Esophagus (tissue), 2 donors: ENCODE results near the gene ZNF521. TPM values are rescaled to one million over a fixed set of nuclear protein-coding genes. Genes with fewer than 3 reads are reported as not detected.

ENCODE experiments used
- H3K27ac ChIP-seq, 2 donors: one replicate each; pipeline ENCODE4 v1.5.1; 2013; ENCODE audit warnings: low read depth in 2 of 2, mild to moderate bottlenecking in 2 of 2, inconsistent platforms in 1 of 2, low read length in 1 of 2, moderate library complexity in 1 of 2
- H3K27me3 ChIP-seq, 2 donors: one replicate each; pipeline ENCODE4 v1.6.1; 2013; ENCODE audit warnings: low read length in 2 of 2, control low read depth in 1 of 2, mild to moderate bottlenecking in 1 of 2; ENCODE audit not compliant: insufficient read depth in 2 of 2, control insufficient read depth in 1 of 2
- H3K36me3 ChIP-seq, 2 donors: one replicate each; pipeline ENCODE4 v1.6.1; 2013; ENCODE audit warnings: low read length in 1 of 2; ENCODE audit not compliant: control insufficient read depth in 2 of 2, insufficient read depth in 2 of 2
- H3K4me1 ChIP-seq, 2 donors: one replicate each; pipeline ENCODE4 v1.6.1; 2013; ENCODE audit warnings: low read length in 1 of 2; ENCODE audit not compliant: control insufficient read depth in 2 of 2, insufficient read depth in 2 of 2
- H3K4me3 ChIP-seq, 2 donors: one replicate each; pipeline ENCODE4 v1.5.1; 2013; ENCODE audit warnings: low read length in 2 of 2, mild to moderate bottlenecking in 2 of 2, low read depth in 1 of 2, moderate library complexity in 1 of 2
- H3K9me3 ChIP-seq, 2 donors: one replicate each; pipeline ENCODE4 v1.6.1; 2013; ENCODE audit warnings: mild to moderate bottlenecking in 2 of 2, low read depth in 1 of 2, low read length in 1 of 2, moderate library complexity in 1 of 2; ENCODE audit not compliant: control insufficient read depth in 2 of 2, insufficient read depth in 1 of 2
- WGBS, 2 donors: extraction: QIAGEN DNeasy Blood & Tissue Kit; methylation state at CpG; one replicate each; pipeline ENCODE4 v1.1.7; 2013; 5-methylcytosine and 5-hydroxymethylcytosine counted together
- polyA plus RNA-seq, 2 donors: library from polyadenylated mRNA; stranded (reverse); fragments of 200-250 nt; gene quantifications; one replicate each; pipeline ENCODE4 v1.2.3, GENCODE V29; 2013
- donor health status: healthy with polysubstance abuse.
- donor health status: Bipolar disorder and iron deficiency.

Gene ZNF521
- polyA plus RNA-seq, 2 donors, result 0.79 to 1.2 TPM

- no peak overlapping the region for H3K27ac ChIP-seq
Measured at GRCh38 chr18:25081001-25081400, 271.0 kb downstream of the ZNF521 start.

GRCh38 chr18:25080211-25080610 is 271.8 kb downstream of the ZNF521 start:
- Histone ChIP-seq H3K36me3 (no peaks in the 10 kb centered on the region), H3K27me3 (no peaks in the 10 kb centered on the region), H3K27ac (no peak overlapping the region), H3K4me3 (no peak overlapping the region), H3K9me3 (no peaks in the 10 kb centered on the region), H3K4me1 (no peaks in the 10 kb centered on the region)
- whole genome bisulfite sequencing, 2 donors, result 60 to 65% methylated on average over 10 of the region's 10 CpGs

More at GRCh38 chr18:25081001-25081400, 271.0 kb downstream of the ZNF521 start:
- H3K36me3 ChIP-seq, result no peaks in the 10 kb centered on the region
- no peaks in the 10 kb centered on the region for H3K4me1 ChIP-seq
- no peak overlapping the region for H3K4me3 ChIP-seq
- H3K27me3 ChIP-seq, result no peaks in the 10 kb centered on the region
- no peaks in the 10 kb centered on the region for H3K9me3 ChIP-seq
- 94 to 96% methylated on average over 8 of the region's 8 CpGs for WGBS, 2 donors

- WGBS, 2 donors, result 86 to 90% methylated on average over 18 of the region's 18 CpGs
- no peak overlapping the region for H3K4me3 ChIP-seq
- no peak overlapping the region for H3K27ac ChIP-seq
- no peaks in the 10 kb centered on the region for H3K4me1 ChIP-seq
- no peaks in the 10 kb centered on the region for H3K27me3 ChIP-seq
- no peaks in the 10 kb centered on the region for H3K9me3 ChIP-seq
- H3K36me3 ChIP-seq, result no peaks in the 10 kb centered on the region
Measured at GRCh38 chr18:25077944-25078723, 273.8 kb downstream of the ZNF521 start.

- Histone ChIP-seq H3K36me3 (no peaks in the 10 kb centered on the region), H3K27me3 (no peaks in the 10 kb centered on the region), H3K4me1 (no peaks in the 10 kb centered on the region), H3K4me3 (no peak overlapping the region), H3K27ac (no peak overlapping the region), H3K9me3 (no peaks in the 10 kb centered on the region)
- WGBS, 2 donors, result 66 to 81% methylated on average over 19 of the region's 19 CpGs
Measured at GRCh38 chr18:25077038-25077943, 274.7 kb downstream of the ZNF521 start.

GRCh38 chr18:25075783-25076182 is 276.2 kb downstream of the ZNF521 start:
- no peaks in the 10 kb centered on the region for H3K9me3 ChIP-seq
- H3K4me3 ChIP-seq, result no peak overlapping the region
- no peaks in the 10 kb centered on the region for H3K36me3 ChIP-seq
- H3K27ac ChIP-seq, result no peak overlapping the region
- no peaks in the 10 kb centered on the region for H3K4me1 ChIP-seq
- WGBS, 2 donors, result 65 to 72% methylated on average over 3 of the region's 3 CpGs
- no peaks in the 10 kb centered on the region for H3K27me3 ChIP-seq

GRCh38 chr18:25075331-25075730 is 276.6 kb downstream of the ZNF521 start:
- 85 to 86% methylated on average over 5 of the region's 5 CpGs for WGBS, 2 donors
- Histone ChIP-seq H3K9me3 (no peaks in the 10 kb centered on the region), H3K4me3 (no peak overlapping the region), H3K4me1 (peaks cover 0 to 2% of the 10 kb centered on the region in 2 donors), H3K27me3 (no peaks in the 10 kb centered on the region), H3K27ac (no peak overlapping the region), H3K36me3 (no peaks in the 10 kb centered on the region)

GRCh38 chr18:25074925-25075324 is 277.0 kb downstream of the ZNF521 start:
- H3K27me3 ChIP-seq, result no peaks in the 10 kb centered on the region
- WGBS, 2 donors, result 90% methylated on average over 4 of the region's 4 CpGs
- H3K4me1 ChIP-seq, result peaks cover 0 to 2% of the 10 kb centered on the region in 2 donors
- H3K27ac ChIP-seq, result no peak overlapping the region
- H3K36me3 ChIP-seq, result no peaks in the 10 kb centered on the region
- H3K9me3 ChIP-seq, result no peaks in the 10 kb centered on the region
- no peak overlapping the region for H3K4me3 ChIP-seq

- WGBS, 2 donors, result 87 to 91% methylated on average over 6 of the region's 6 CpGs
- no peak overlapping the region for H3K27ac ChIP-seq
- peaks cover 0 to 2% of the 10 kb centered on the region in 2 donors for H3K4me1 ChIP-seq
- no peak overlapping the region for H3K4me3 ChIP-seq
- H3K9me3 ChIP-seq, result no peaks in the 10 kb centered on the region
- no peaks in the 10 kb centered on the region for H3K27me3 ChIP-seq
- no peaks in the 10 kb centered on the region for H3K36me3 ChIP-seq
Measured at GRCh38 chr18:25072205-25072604, 279.8 kb downstream of the ZNF521 start.

GRCh38 chr18:25067275-25068025 is 284.5 kb downstream of the ZNF521 start:
- Histone ChIP-seq H3K9me3 (no peaks in the 10 kb centered on the region), H3K36me3 (no peaks in the 10 kb centered on the region), H3K27me3 (no peaks in the 10 kb centered on the region), H3K4me1 (peaks cover 0 to 2% of the 10 kb centered on the region in 2 donors), H3K4me3 (no peak overlapping the region), H3K27ac (no peak overlapping the region)
- 48 to 56% methylated on average over 5 of the region's 5 CpGs for WGBS, 2 donors
